GM10248 (cell line): ENCODE data around the gene LGI2.
"Not testable (repeated sequence)": the region's sequence is repeated elsewhere in the genome, so short reads cannot be mapped to it uniquely, and the experiment has no call there.

Experiments
- CTCF ChIA-PET: fragments of 300-600 bp; sonication (Branson Sonifier 250); formaldehyde crosslinking; extraction: SDS; loops from one replicate; lab custom pipeline; 2021; ENCODE audit warnings: antibody characterized with exemption; lab: Yijun Ruan, JAX
- POLR2A ChIA-PET: fragments of 350-650 bp; sonication (Branson Sonifier 250); formaldehyde crosslinking; extraction: SDS; loops from one replicate; lab custom pipeline; 2020; ENCODE audit warnings: antibody characterized with exemption; lab: Yijun Ruan, JAX
- DNase-seq: peaks from one replicate; pipeline ENCODE4 v3.0.0; 2012; ENCODE audit errors: extremely low spot score
- TF ChIP-seq, protein P1 (sequence below): IDR thresholded peaks from 2 replicates; pipeline ENCODE4 v1.5.1; 2012; ENCODE audit warnings: mild to moderate bottlenecking, low read depth; ENCODE audit errors: extremely low read depth, missing control alignments, control extremely low read depth

Gene LGI2

DNA sequence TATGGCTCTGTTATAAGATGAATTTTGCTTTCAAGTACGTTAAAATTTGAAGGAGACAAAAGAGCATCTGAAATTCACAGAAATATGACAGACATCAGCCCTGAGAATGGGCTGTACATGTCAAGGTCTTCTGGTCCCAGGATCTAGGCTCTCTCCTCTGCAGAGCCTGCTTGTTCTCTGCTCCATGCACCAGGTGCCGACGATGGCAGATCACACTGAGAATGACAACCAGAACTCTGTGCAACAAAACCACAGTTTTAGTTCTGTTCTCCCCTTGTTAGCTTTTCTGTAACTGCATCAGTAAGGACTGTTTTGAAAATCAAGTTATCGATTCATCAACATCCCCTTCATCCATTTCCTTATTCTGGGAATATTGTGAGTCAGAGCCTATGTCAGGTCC is 30.9 kb upstream of the LGI2 start:
- ChIA-PET POLR2A (no interaction called here), CTCF (interaction anchor here (1.4 to 2.2 kb wide), 2 partner anchors 11 to 16 kb away, joined by 3 to 6 read pairs; no protein-coding TSS in a partner anchor)
- DNase-seq: no peak
- TF ChIP-seq, protein P1, sequence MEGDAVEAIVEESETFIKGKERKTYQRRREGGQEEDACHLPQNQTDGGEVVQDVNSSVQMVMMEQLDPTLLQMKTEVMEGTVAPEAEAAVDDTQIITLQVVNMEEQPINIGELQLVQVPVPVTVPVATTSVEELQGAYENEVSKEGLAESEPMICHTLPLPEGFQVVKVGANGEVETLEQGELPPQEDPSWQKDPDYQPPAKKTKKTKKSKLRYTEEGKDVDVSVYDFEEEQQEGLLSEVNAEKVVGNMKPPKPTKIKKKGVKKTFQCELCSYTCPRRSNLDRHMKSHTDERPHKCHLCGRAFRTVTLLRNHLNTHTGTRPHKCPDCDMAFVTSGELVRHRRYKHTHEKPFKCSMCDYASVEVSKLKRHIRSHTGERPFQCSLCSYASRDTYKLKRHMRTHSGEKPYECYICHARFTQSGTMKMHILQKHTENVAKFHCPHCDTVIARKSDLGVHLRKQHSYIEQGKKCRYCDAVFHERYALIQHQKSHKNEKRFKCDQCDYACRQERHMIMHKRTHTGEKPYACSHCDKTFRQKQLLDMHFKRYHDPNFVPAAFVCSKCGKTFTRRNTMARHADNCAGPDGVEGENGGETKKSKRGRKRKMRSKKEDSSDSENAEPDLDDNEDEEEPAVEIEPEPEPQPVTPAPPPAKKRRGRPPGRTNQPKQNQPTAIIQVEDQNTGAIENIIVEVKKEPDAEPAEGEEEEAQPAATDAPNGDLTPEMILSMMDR: no peak

DNA sequence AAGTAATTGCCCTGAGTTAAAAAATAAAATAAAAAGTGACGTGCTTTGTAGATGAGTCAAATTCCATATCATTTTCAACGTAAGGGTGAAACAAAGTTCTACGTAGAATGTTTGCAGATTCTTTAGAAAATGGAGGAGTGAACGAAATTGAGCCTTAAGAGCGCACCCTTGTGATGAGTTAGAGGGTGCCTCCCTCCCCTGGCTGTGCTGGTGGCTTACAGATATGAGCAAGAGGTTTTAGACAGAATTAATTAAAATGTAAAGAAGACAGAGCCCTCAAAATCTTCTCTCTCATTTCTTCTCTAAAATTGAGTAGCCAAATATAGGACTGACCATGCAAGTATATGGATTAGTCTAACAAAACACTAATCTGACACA is 30.2 kb upstream of the LGI2 start:
- ChIA-PET CTCF (interaction anchor here (2.2 kb wide), 1 partner anchor 15 kb away, joined by 6 read pairs; no protein-coding TSS in a partner anchor), POLR2A (no interaction called here)
- DNase-seq: no peak
- TF ChIP-seq, protein P1: no peak

DNA sequence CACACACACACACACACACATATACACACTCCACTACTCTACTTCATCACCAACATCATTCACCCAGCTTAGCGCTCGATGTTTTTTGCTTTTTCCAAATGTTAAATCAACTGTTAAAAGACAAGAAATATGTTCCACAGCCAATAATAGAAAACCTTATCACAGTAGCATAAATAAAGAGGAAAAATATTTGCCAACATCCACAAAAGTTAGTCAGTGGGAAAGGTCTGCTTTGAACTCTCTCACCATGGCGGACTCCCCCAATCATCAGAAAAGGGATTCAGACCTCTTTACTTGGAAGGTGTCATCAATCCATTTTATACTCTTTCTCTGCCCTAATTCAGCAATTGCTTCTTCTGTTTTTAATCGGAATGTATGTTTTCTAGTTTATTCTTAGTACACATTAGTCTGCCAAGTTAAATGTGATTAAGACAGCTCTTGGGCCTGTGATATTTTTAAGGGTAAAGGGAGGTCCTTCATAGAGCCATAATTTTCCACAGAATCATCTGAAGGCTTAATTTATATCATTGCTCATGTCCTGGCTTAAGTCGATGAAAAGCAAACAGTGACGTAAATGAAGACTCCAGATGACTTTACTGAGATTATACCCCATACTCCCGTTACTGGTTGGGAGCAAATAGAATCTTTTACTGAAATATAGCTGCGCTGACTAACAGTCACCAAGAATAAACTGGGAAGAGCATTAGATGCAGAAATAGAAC is 29.7 kb upstream of the LGI2 start:
- no peak for DNase-seq
- ChIA-PET CTCF (interaction anchor here (2.2 kb wide), 1 partner anchor 14 kb away, joined by 6 read pairs; no protein-coding TSS in a partner anchor), POLR2A (no interaction called here)
- TF ChIP-seq, protein P1: no peak

DNA sequence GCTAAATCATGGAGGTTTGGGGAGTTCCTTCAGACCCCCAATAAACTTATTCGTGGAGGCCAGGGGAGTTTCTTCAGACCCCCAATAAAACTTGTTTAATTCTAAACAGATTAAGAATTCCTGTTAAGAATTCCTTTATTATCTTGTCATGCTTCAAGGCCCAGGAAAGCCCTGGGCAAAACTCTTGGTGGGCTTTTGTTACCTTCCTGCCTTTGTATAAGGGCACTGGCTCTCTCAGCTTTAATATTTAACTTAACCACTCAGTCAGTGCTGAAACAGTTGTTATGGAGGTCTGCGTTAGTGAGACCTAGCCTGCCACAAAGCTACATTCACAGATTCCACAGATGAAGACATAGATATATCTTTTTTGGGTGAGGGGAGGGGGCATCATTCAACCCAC is 29.0 kb upstream of the LGI2 start:
- TF ChIP-seq, protein P1: no peak

DNA sequence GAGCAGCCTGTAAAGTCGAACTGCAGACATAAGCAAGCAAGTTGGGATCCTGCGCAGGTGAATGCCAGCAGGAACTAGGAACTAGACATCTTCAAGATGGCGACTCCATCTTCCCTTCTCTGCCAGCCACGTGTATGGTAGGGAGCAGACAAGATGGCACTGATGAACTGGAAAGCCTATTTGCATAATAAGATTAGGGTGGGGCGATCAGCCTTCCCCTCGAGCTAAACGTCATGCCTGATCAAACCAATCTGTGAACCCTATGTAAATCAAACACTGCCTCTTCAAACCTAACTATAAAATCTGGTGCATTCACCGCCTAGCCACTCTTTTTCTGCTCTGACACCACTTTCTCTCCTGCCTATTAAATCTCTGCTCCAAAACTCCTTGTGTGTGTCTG is 28.1 kb upstream of the LGI2 start:
- TF ChIP-seq, protein P1: no peak
- ChIA-PET CTCF (no interaction called here), POLR2A (no interaction called here)
- no peak for DNase-seq

More for the DNA sequence above, 29.0 kb upstream of the LGI2 start:
- DNase-seq: no peak
- ChIA-PET CTCF (no interaction called here), POLR2A (no interaction called here)

DNA sequence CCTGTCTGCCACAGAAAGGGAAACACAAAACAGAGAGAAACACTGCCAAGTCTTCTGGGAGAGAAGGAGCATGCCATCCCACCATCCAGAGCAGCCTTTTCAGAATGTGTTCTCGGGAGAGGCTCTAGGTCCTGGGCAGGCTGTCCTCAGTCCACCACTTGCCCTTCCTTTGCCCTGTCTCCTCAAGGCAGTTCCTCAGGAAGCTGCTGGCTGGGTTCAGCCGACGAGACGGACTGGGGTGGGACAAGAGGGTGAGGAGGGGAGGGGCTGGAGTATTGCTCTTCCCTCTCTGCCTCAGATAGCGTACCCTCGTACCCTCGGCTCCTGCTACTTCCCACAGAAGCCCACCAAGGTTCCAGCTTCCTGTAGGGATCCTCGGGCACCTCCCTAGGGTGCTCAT is 26.6 kb upstream of the LGI2 start:
- DNase-seq: no peak
- POLR2A ChIA-PET: no interaction called here
- TF ChIP-seq, protein P1: no peak
- CTCF ChIA-PET: no interaction called here

DNA sequence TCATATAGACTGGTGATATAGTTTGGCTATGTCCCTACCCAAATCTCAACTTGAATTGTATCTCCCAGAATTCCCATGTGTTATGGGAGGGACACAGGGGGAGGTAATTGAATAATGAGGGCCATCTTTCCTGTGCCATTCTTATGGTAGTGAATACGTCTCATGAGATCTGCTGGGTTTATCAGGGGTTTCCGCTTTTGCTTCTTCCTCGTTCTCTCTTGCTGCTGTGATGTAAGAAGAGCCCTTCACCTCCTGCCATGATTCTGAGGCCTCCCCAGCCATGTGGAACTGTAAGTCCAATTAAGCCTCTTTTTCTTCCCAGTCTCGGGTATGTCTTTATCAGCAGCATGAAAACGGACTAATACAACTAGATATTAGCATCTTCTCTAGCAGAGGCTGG is 21.3 kb upstream of the LGI2 start:
- DNase-seq, POLR2A ChIA-PET: not testable (repeated sequence)
- CTCF ChIA-PET: interaction anchor here (0.8 kb wide), 1 partner anchor 72 kb away, joined by 4 read pairs; no protein-coding TSS in a partner anchor
